Measurements from ENCODE around the gene LARGE1. TPM values are rescaled to one million over a fixed set of nuclear protein-coding genes. Genes with fewer than 3 reads are reported as not detected.

The LARGE1 gene
- total and polyA plus RNA-seq, 5 donors from 2014 or later: not detected

DNA sequence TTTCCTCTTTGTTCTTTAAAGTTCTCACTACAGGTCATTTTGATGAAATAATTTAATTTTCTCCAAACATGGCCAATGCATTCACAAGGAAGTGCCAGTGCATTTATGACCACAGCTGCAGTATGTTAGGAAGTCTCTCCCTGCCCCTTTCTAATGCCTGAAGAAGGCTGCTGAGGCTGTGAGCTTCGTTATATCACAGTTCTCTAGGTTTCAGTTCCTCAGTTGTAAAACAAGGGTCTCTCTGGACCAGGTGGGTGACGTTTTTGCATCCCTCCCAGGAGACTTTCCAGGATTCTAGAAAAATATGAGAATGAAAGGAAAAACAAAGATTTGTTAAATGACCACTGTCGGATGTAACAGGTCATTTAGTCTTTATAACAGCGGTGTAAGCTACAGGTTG lies 171.6 kb downstream of the LARGE1 start:
- Mint-ChIP-seq H3K9me3 (peaks cover 0 to 11% (median 5%) of the 10 kb centered on the region in 7 donors), H3K27ac (no peak overlapping the region), H3K4me1 (no peaks in the 10 kb centered on the region), H3K4me3 (no peak overlapping the region), H3K27me3 (peaks cover 4% of the 10 kb centered on the region), H3K36me3 (no peaks in the 10 kb centered on the region)
- H3K9me3 ChIP-seq (ENCODE audit: control insufficient read depth in 2 of 2, low read length in 2 of 2): peaks cover 0 to 3% of the 10 kb centered on the region in 2 experiments
- no peak overlapping the region for H3K4me3 ChIP-seq (ENCODE audit: low read depth, low read length)
- no peaks in the 10 kb centered on the region for H3K36me3 ChIP-seq (ENCODE audit: control insufficient read depth, insufficient read depth, low read length)
- no peaks in the 10 kb centered on the region for H3K27me3 ChIP-seq (ENCODE audit: control insufficient read depth, insufficient read depth, low read length)
- DNase-seq: no peak
- no peaks in the 10 kb centered on the region for H3K4me1 ChIP-seq (ENCODE audit: control insufficient read depth, insufficient read depth, low read length, poor library complexity, severe bottlenecking)
- H3K27ac ChIP-seq (ENCODE audit: insufficient read depth, low read length, poor library complexity, severe bottlenecking): no peak overlapping the region
- ATAC-seq (ENCODE audit: low read depth in 2 of 2): no peak

DNA sequence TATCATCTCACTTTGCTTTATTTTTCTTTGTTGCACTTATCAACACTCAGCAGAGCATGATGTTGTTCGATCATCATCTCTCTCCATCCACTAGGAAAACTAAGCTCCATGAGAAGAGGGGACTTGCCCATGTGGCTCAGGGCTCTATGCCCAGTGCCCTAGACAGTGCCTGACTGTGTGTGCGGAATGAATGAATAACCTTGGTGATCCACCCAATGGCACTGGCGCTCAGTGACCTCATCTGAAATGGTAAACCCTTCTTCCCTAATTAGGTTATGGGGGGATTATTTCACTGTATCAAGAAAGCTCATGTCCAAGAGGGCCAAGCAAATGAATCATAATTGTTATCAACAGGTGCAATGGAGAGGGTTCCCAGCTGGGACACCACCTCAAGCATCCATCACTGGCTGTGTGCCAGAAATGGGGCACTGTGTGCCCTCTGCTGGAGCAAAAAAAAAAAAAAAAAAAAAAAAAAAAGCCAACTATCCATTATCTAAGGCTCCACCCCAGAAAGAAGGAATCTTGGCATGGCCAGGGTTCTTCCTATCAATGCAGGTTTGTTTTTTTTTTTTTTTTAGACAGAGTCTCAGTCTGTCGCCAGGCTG lies 172.6 kb downstream of the LARGE1 start:
- DNase-seq (no peak), ATAC-seq (ENCODE audit: low read depth in 2 of 2) (no peak)
- H3K4me1 ChIP-seq (ENCODE audit: control insufficient read depth, insufficient read depth, low read length, poor library complexity, severe bottlenecking): no peaks in the 10 kb centered on the region
- H3K4me3 ChIP-seq (ENCODE audit: low read depth, low read length): no peak overlapping the region
- peak overlapping the region in 1 of 3 donors; percentile 66 for H3K27ac Mint-ChIP-seq
- H3K4me3 Mint-ChIP-seq: no peak overlapping the region
- no peaks in the 10 kb centered on the region for H3K36me3 ChIP-seq (ENCODE audit: control insufficient read depth, insufficient read depth, low read length)
- no peaks in the 10 kb centered on the region for H3K27me3 Mint-ChIP-seq
- H3K9me3 Mint-ChIP-seq: peaks cover 2 to 10% (median 7%) of the 10 kb centered on the region in 7 donors
- peaks cover 0 to 3% of the 10 kb centered on the region in 2 experiments for H3K9me3 ChIP-seq (ENCODE audit: control insufficient read depth in 2 of 2, low read length in 2 of 2)
- H3K27me3 ChIP-seq (ENCODE audit: control insufficient read depth, insufficient read depth, low read length): no peaks in the 10 kb centered on the region
- no peak overlapping the region for H3K27ac ChIP-seq (ENCODE audit: insufficient read depth, low read length, poor library complexity, severe bottlenecking)
- no peaks in the 10 kb centered on the region for H3K4me1 Mint-ChIP-seq
- no peaks in the 10 kb centered on the region for H3K36me3 Mint-ChIP-seq

- no peaks in the 10 kb centered on the region for H3K27me3 Mint-ChIP-seq
- no peaks in the 10 kb centered on the region for H3K4me1 ChIP-seq (ENCODE audit: control insufficient read depth, insufficient read depth, low read length, poor library complexity, severe bottlenecking)
Measured at GRCh38 chr22:33747029-33747428, 173.2 kb downstream of the LARGE1 start.

DNA sequence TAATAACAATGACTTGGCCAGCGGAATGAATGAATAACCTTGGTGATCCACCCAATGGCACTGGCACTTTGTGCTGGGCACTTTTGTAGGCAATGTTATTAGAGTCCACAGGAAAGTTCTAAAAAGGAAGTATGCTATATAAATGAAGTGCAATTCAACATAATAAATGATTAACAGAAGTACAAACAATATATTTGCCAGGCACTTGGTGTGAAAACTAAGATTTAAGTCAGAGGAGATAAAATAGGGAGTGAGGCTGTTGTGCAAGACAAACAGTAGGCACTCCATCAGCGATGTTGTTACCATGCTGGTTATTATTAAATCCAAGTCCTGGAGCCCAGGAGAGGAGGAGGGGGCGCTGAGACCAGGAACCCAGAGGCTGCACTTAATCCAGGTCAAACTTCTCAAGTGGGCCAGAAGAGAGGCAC lies 173.8 kb downstream of the LARGE1 start:
- no peak for DNase-seq
- H3K36me3 ChIP-seq (ENCODE audit: control insufficient read depth, insufficient read depth, low read length): no peaks in the 10 kb centered on the region
- no peaks in the 10 kb centered on the region for H3K27me3 ChIP-seq (ENCODE audit: control insufficient read depth, insufficient read depth, low read length)
- ATAC-seq (ENCODE audit: low read depth in 2 of 2): no peak
- Mint-ChIP-seq H3K4me1 (no peaks in the 10 kb centered on the region), H3K27ac (no peak overlapping the region), H3K9me3 (peaks cover 2 to 10% (median 5%) of the 10 kb centered on the region in 7 donors), H3K27me3 (no peaks in the 10 kb centered on the region), H3K36me3 (no peaks in the 10 kb centered on the region), H3K4me3 (no peak overlapping the region)
- no peak overlapping the region for H3K27ac ChIP-seq (ENCODE audit: insufficient read depth, low read length, poor library complexity, severe bottlenecking)
- no peaks in the 10 kb centered on the region for H3K9me3 ChIP-seq (ENCODE audit: control insufficient read depth in 2 of 2, low read length in 2 of 2)
- no peak overlapping the region for H3K4me3 ChIP-seq (ENCODE audit: low read depth, low read length)
- no peaks in the 10 kb centered on the region for H3K4me1 ChIP-seq (ENCODE audit: control insufficient read depth, insufficient read depth, low read length, poor library complexity, severe bottlenecking)

More at GRCh38 chr22:33747029-33747428, 173.2 kb downstream of the LARGE1 start:
- Histone ChIP-seq H3K36me3 (ENCODE audit: control insufficient read depth, insufficient read depth, low read length) (no peaks in the 10 kb centered on the region), H3K9me3 (ENCODE audit: control insufficient read depth in 2 of 2, low read length in 2 of 2) (no peaks in the 10 kb centered on the region), H3K27ac (ENCODE audit: insufficient read depth, low read length, poor library complexity, severe bottlenecking) (no peak overlapping the region), H3K27me3 (ENCODE audit: control insufficient read depth, insufficient read depth, low read length) (no peaks in the 10 kb centered on the region), H3K4me3 (ENCODE audit: low read depth, low read length) (no peak overlapping the region)
- Mint-ChIP-seq H3K36me3 (no peaks in the 10 kb centered on the region), H3K9me3 (peaks cover 2 to 10% (median 5%) of the 10 kb centered on the region in 7 donors), H3K4me1 (no peaks in the 10 kb centered on the region), H3K27ac (no peak overlapping the region), H3K4me3 (no peak overlapping the region)
- DNase-seq (no peak), ATAC-seq (ENCODE audit: low read depth in 2 of 2) (no peak)

DNA sequence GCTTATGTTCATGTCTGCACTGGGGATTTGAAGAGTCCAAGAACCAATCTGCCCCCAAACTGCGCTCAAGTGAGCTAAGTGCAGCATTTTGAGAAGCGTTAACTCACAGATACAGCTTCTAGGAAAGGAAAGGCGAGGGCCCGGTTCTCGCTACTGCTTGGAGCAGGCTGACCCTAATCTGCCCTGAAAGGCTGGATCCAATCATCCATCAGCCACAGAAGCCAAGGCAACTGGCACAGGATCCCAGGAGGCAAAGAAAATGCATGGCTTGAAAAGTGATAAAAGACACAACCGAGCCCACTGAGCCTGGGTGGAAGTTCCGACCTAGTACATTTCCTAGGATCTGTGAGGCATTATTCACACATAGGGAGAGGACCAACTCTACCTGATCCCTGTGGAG lies 174.8 kb downstream of the LARGE1 start:
- no peaks in the 10 kb centered on the region for H3K36me3 Mint-ChIP-seq

DNA sequence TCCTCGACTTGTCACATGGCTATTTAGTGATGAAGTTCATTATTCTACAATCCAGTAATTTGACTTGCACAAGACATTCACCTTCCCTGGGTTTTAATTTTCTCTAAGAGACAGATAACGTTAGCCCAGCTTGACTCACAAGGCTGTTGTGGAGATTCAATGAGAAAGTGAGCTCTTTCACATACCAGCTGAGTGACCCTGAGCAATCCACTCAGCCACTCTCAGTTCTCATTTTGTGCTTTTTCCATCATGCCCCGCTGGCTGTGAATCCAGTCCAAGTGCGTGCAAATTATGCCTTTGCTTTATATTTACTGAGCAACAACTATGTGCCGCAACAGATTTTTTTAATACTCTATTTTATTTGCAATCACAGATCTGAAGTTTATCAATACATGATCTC lies 176.5 kb downstream of the LARGE1 start:
- no peak for DNase-seq
- no peaks in the 10 kb centered on the region for H3K4me1 Mint-ChIP-seq
- Histone ChIP-seq H3K9me3 (ENCODE audit: control insufficient read depth in 2 of 2, low read length in 2 of 2) (no peaks in the 10 kb centered on the region), H3K27me3 (ENCODE audit: control insufficient read depth, insufficient read depth, low read length) (no peaks in the 10 kb centered on the region), H3K4me3 (ENCODE audit: low read depth, low read length) (no peak overlapping the region), H3K4me1 (ENCODE audit: control insufficient read depth, insufficient read depth, low read length, poor library complexity, severe bottlenecking) (no peaks in the 10 kb centered on the region), H3K27ac (ENCODE audit: insufficient read depth, low read length, poor library complexity, severe bottlenecking) (no peak overlapping the region), H3K36me3 (ENCODE audit: control insufficient read depth, insufficient read depth, low read length) (no peaks in the 10 kb centered on the region)
- peaks cover 2 to 10% (median 5%) of the 10 kb centered on the region in 7 donors for H3K9me3 Mint-ChIP-seq
- H3K4me3 Mint-ChIP-seq: no peak overlapping the region
- H3K27me3 Mint-ChIP-seq: no peaks in the 10 kb centered on the region
- ATAC-seq (ENCODE audit: low read depth in 2 of 2): no peak
- no peak overlapping the region for H3K27ac Mint-ChIP-seq
- H3K36me3 Mint-ChIP-seq: no peaks in the 10 kb centered on the region

More for the DNA sequence above, 174.8 kb downstream of the LARGE1 start:
- Histone ChIP-seq H3K36me3 (ENCODE audit: control insufficient read depth, insufficient read depth, low read length) (no peaks in the 10 kb centered on the region), H3K4me1 (ENCODE audit: control insufficient read depth, insufficient read depth, low read length, poor library complexity, severe bottlenecking) (no peaks in the 10 kb centered on the region), H3K9me3 (ENCODE audit: control insufficient read depth in 2 of 2, low read length in 2 of 2) (no peaks in the 10 kb centered on the region), H3K27ac (ENCODE audit: insufficient read depth, low read length, poor library complexity, severe bottlenecking) (no peak overlapping the region), H3K4me3 (ENCODE audit: low read depth, low read length) (no peak overlapping the region), H3K27me3 (ENCODE audit: control insufficient read depth, insufficient read depth, low read length) (no peaks in the 10 kb centered on the region)
- H3K27ac Mint-ChIP-seq: no peak overlapping the region
- ATAC-seq (ENCODE audit: low read depth in 2 of 2) (no peak), DNase-seq (no peak)
- no peaks in the 10 kb centered on the region for H3K27me3 Mint-ChIP-seq
- H3K4me1 Mint-ChIP-seq: no peaks in the 10 kb centered on the region
- peaks cover 2 to 14% (median 5%) of the 10 kb centered on the region in 7 donors for H3K9me3 Mint-ChIP-seq
- no peak overlapping the region for H3K4me3 Mint-ChIP-seq

DNA sequence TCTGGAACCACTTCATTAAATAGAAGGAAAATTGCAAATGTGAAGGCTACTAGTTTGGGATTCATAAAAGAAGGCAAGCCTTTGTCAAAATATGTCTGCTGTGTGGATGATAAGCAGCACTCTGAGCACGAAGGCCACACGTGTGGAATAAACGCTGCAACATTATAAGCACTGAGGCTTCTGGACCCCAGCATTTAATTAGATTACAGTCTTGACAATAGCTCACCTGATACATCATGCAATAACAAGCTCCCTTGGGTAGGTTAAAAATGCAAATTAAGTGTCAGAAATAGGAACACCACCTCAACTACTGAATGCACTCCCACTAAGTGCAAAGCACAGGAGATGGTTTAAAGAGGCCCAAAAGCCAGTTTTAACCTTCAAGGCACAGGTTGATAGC lies 179.3 kb downstream of the LARGE1 start:
- Histone ChIP-seq H3K27me3 (ENCODE audit: control insufficient read depth, insufficient read depth, low read length) (no peaks in the 10 kb centered on the region), H3K4me3 (ENCODE audit: low read depth, low read length) (no peak overlapping the region), H3K27ac (ENCODE audit: insufficient read depth, low read length, poor library complexity, severe bottlenecking) (no peak overlapping the region), H3K9me3 (ENCODE audit: control insufficient read depth in 2 of 2, low read length in 2 of 2) (no peaks in the 10 kb centered on the region), H3K4me1 (ENCODE audit: control insufficient read depth, insufficient read depth, low read length, poor library complexity, severe bottlenecking) (no peaks in the 10 kb centered on the region), H3K36me3 (ENCODE audit: control insufficient read depth, insufficient read depth, low read length) (no peaks in the 10 kb centered on the region)
- no peak for ATAC-seq (ENCODE audit: low read depth in 2 of 2)
- no peaks in the 10 kb centered on the region for H3K4me1 Mint-ChIP-seq
- no peak for DNase-seq
- H3K27me3 Mint-ChIP-seq: no peaks in the 10 kb centered on the region
- H3K27ac Mint-ChIP-seq: no peak overlapping the region
- peaks cover 0 to 8% (median 5%) of the 10 kb centered on the region in 7 donors for H3K9me3 Mint-ChIP-seq
- no peaks in the 10 kb centered on the region for H3K36me3 Mint-ChIP-seq
- H3K4me3 Mint-ChIP-seq: no peak overlapping the region

DNA sequence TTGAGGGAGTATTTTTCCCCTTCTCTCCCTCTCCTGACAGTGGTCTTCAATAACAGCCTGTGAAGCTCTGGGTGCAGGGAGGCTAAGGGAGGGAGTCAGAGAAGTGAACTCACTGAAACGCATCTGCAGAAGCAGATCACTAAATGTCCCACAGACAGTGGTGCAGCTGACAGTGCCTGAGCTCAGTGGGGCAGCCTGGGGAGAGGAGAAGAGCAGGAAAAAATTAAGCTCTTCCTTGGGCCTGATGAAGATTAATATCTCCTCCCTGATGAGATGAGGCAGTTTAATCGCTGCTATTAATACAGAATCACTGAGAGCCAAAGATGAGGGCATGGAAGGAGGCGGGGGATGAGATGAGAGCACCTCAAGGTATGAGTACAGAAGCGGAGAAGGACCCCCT lies 180.8 kb downstream of the LARGE1 start:
- ATAC-seq (ENCODE audit: low read depth in 2 of 2): no peak
- DNase-seq: no peak
- Mint-ChIP-seq H3K4me3 (no peak overlapping the region), H3K27me3 (no peaks in the 10 kb centered on the region), H3K4me1 (no peaks in the 10 kb centered on the region), H3K36me3 (no peaks in the 10 kb centered on the region), H3K27ac (no peak overlapping the region), H3K9me3 (peaks cover 0 to 9% (median 5%) of the 10 kb centered on the region in 7 donors)
- Histone ChIP-seq H3K27ac (ENCODE audit: insufficient read depth, low read length, poor library complexity, severe bottlenecking) (no peak overlapping the region), H3K9me3 (ENCODE audit: control insufficient read depth in 2 of 2, low read length in 2 of 2) (no peaks in the 10 kb centered on the region), H3K27me3 (ENCODE audit: control insufficient read depth, insufficient read depth, low read length) (no peaks in the 10 kb centered on the region), H3K36me3 (ENCODE audit: control insufficient read depth, insufficient read depth, low read length) (no peaks in the 10 kb centered on the region), H3K4me3 (ENCODE audit: low read depth, low read length) (no peak overlapping the region), H3K4me1 (ENCODE audit: control insufficient read depth, insufficient read depth, low read length, poor library complexity, severe bottlenecking) (no peaks in the 10 kb centered on the region)

All from CD4-positive, CD25-positive, alpha-beta regulatory T cell (primary cell).